Sigmoid colon (tissue), 7 donors: ENCODE data around the gene TTK. TPM values are rescaled to one million over a fixed set of nuclear protein-coding genes. Genes with fewer than 3 reads are reported as not detected.

Experiments
- polyA plus RNA-seq, 3 donors: library from polyadenylated mRNA; stranded (reverse); fragments of 200-250 nt; gene quantifications; one replicate each; pipeline ENCODE4 v1.2.3, GENCODE V29; 2013
- total RNA-seq, 4 donors: library from RNA; depleted of rRNA; stranded (reverse); fragments of >200 nt; gene quantifications; one replicate each; pipeline ENCODE4 v1.1.0, GENCODE V29; 2016
- donor health status: healthy with polysubstance abuse.
- donor health status: Bipolar disorder and iron deficiency.
- donor health status: healthy.

Gene TTK
- total and polyA plus RNA-seq, 7 donors = 0.16 to 5.9 (median 0.55) TPM

Other genes with a start within 250 kb of the TTK start
- gene ELOVL4, start 57.1 kb upstream of the TTK start, total RNA-seq = 1 to 10 TPM; 2.2 to 4.6 (median 3.0) TPM
- under 1 TPM in 2 of 3 donors, not detected in 1; 0.23 to 0.76 TPM for gene ELOVL4, start 57.1 kb upstream of the TTK start, polyA plus RNA-seq
- gene BCKDHB, start 102.0 kb downstream of the TTK start, total RNA-seq = 10 to 100 TPM; 15.1 to 20.4 (median 18.6) TPM
- gene BCKDHB, start 102.0 kb downstream of the TTK start, polyA plus RNA-seq = 10 to 100 TPM; 15.4 to 43.2 (median 41.4) TPM